ENCODE results near the gene DDB1. TPM values are rescaled to one million over a fixed set of nuclear protein-coding genes. Genes with fewer than 3 reads are reported as not detected.

The DDB1 gene
- total RNA-seq, 4 donors from 2014 or later = 175 to 215 (median 189) TPM

DNA sequence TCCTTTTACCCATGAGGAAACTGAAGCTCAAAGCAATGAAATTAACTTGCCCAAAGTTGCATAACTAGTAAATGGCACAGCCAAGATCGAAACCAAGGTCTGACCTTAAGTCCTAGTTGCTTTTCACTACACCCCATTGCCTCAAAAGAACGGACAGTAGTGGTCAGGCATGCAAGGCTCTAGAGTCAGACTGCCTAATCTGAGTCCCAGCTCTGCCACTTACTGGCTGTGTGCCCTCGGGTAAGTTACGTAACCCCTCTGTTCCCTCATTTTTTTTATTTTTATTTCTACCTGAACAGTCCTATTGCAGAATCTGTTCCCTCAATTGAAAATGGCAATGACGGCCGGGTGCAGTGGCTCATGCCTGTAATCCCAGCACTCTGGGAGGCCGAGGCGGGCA lies 19.1 kb upstream of the DDB1 start:
- H3K36me3 ChIP-seq = peaks cover 0 to 58% of the 10 kb centered on the region in 2 donors
- no peak overlapping the region for H3K4me3 ChIP-seq
- no peak for DNase-seq

DNA sequence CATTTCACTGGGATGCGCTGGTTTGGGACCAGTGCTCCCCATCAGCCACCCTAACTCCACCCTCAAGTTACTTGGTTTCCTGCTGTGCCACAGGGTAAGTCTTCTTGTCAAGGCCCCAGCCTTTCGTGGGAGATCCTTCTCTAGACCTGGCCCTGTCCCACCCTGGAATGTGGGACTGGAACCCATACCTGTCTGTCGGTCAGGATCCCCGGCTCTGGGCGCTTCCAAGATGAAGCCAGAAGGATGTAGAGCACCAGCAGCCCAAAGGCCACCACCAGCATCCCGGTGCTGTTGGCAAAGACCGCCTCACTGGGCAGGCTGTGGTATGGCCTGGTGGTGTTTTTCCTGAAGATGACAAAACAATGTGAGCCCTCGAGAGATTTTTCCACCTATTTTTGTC lies 17.9 kb upstream of the DDB1 start:
- Histone ChIP-seq H3K27me3 (no peaks in the 10 kb centered on the region), H3K9me3 (no peaks in the 10 kb centered on the region), H3K4me3 (no peak overlapping the region), H3K4me1 (no peaks in the 10 kb centered on the region), H3K36me3 (peaks cover 0 to 58% of the 10 kb centered on the region in 2 donors), H3K27ac (no peak overlapping the region)
- DNase-seq (no peak), ATAC-seq (no peak)
- TF ChIP-seq CTCF (IDR thresholded peaks at IDR 0.05 in 4 of 5, conservative IDR thresholded peaks at IDR 0.05 in 1 of 5) (no peak), POLR2A (IDR thresholded peaks at IDR 0.05) (no peak)
- in situ Hi-C loops (cut with MboI; ENCODE audit: low sequenced_read_pairs in 4 of 4) = no loop called here
- intact Hi-C loops (cut with DNase I; ENCODE audit: low total_unique reads) = no loop called here

More for the DNA sequence above, 19.1 kb upstream of the DDB1 start:
- Histone ChIP-seq H3K9me3 (no peaks in the 10 kb centered on the region), H3K27ac (no peak overlapping the region), H3K4me1 (no peaks in the 10 kb centered on the region), H3K27me3 (no peaks in the 10 kb centered on the region)
- intact Hi-C loops (cut with DNase I; ENCODE audit: low total_unique reads) = no loop called here
- TF ChIP-seq POLR2A (IDR thresholded peaks at IDR 0.05) (no peak), CTCF (IDR thresholded peaks at IDR 0.05 in 4 of 5, conservative IDR thresholded peaks at IDR 0.05 in 1 of 5) (no peak)
- ATAC-seq = no peak
- in situ Hi-C loops (cut with MboI; ENCODE audit: low sequenced_read_pairs in 4 of 4) = no loop called here

GRCh38 chr11:61350336-61350735 lies 17.4 kb upstream of the DDB1 start:
- Histone ChIP-seq H3K9me3 (no peaks in the 10 kb centered on the region), H3K4me3 (no peak overlapping the region), H3K36me3 (peaks cover 0 to 58% of the 10 kb centered on the region in 2 donors), H3K4me1 (no peaks in the 10 kb centered on the region), H3K27me3 (no peaks in the 10 kb centered on the region), H3K27ac (no peak overlapping the region)
- DNase-seq = no peak
- in situ Hi-C loops (cut with MboI; ENCODE audit: low sequenced_read_pairs in 4 of 4) (no loop called here), intact Hi-C loops (cut with DNase I; ENCODE audit: low total_unique reads) (no loop called here)
- ATAC-seq = no peak
- TF ChIP-seq POLR2A (IDR thresholded peaks at IDR 0.05) = no peak
- no peak for TF ChIP-seq CTCF (IDR thresholded peaks at IDR 0.05 in 4 of 5, conservative IDR thresholded peaks at IDR 0.05 in 1 of 5)

DNA sequence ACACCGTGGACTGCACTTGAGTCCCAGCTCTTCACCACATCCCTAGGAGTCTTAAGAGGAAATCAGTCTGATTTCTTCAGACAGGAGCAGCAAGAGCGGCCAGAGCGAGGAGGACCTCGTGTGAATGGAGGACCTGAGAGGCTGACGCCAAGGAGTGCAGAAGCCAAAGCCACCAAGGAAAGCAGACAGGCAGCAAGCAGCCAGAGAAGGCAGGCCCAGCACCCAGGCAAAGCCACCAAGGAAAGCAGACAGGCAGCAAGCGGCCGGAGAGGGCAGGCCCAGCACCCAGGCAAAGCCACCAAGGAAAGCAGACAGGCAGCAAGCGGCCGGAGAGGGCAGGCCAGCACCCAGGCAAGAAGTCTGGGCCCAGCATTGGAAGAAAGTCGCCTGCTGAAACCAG lies 17.0 kb upstream of the DDB1 start:
- peaks cover 0 to 58% of the 10 kb centered on the region in 2 donors for H3K36me3 ChIP-seq
- H3K4me1 ChIP-seq = no peaks in the 10 kb centered on the region
- H3K27me3 ChIP-seq = no peaks in the 10 kb centered on the region
- ATAC-seq (no peak), DNase-seq (no peak)
- H3K9me3 ChIP-seq = no peaks in the 10 kb centered on the region
- no peak for TF ChIP-seq POLR2A (IDR thresholded peaks at IDR 0.05)
- TF ChIP-seq CTCF (IDR thresholded peaks at IDR 0.05 in 4 of 5, conservative IDR thresholded peaks at IDR 0.05 in 1 of 5) = no peak
- H3K4me3 ChIP-seq = no peak overlapping the region
- in situ Hi-C loops (cut with MboI; ENCODE audit: low sequenced_read_pairs in 4 of 4) (no loop called here), intact Hi-C loops (cut with DNase I; ENCODE audit: low total_unique reads) (no loop called here)
- no peak overlapping the region for H3K27ac ChIP-seq

GRCh38 chr11:61349189-61349751 lies 16.4 kb upstream of the DDB1 start:
- H3K4me1 ChIP-seq = no peaks in the 10 kb centered on the region
- H3K27me3 ChIP-seq = no peaks in the 10 kb centered on the region
- no peaks in the 10 kb centered on the region for H3K9me3 ChIP-seq
- no peak overlapping the region for H3K27ac ChIP-seq
- no peak overlapping the region for H3K4me3 ChIP-seq
- peaks cover 0 to 58% of the 10 kb centered on the region in 2 donors for H3K36me3 ChIP-seq
- in situ Hi-C loops (cut with MboI; ENCODE audit: low sequenced_read_pairs in 4 of 4) = no loop called here
- intact Hi-C loops (cut with DNase I; ENCODE audit: low total_unique reads) = no loop called here
- ATAC-seq = no peak
- DNase-seq = no peak
- TF ChIP-seq CTCF (IDR thresholded peaks at IDR 0.05 in 4 of 5, conservative IDR thresholded peaks at IDR 0.05 in 1 of 5) (no peak), POLR2A (IDR thresholded peaks at IDR 0.05) (no peak)

All from gastrocnemius medialis (tissue), 4 donors.